Measurements from ENCODE around the gene GABRD. TPM values are rescaled to one million over a fixed set of nuclear protein-coding genes. Genes with fewer than 3 reads are reported as not detected.
"Not testable (repeated sequence)": the region's sequence is repeated elsewhere in the genome, so short reads cannot be mapped to it uniquely, and the experiment has no call there.

Gene GABRD
- total RNA-seq, 1 donor, result not detected

DNA sequence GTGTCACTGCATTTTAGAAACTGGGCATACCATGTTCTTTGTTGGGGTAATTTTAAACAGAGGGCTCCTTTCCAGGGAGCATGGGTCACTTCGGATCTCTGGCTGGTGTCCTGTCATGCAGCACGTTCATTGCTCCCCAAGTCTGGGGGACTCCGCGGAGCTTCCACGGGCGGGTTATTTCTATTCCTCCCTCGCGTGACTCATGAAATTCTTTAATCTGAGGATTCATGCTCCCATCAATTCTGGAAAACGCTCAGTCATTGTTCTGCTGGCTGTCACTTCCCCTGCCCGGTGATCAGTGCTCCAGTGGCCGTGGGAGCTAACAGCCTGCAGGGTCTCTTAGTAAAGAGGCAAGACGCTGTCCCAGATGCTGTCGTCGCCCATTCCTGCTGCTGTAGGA lies 43.6 kb upstream of the GABRD start:
- no peak overlapping the region for H3K4me2 ChIP-seq (ENCODE audit: insufficient read depth, low read length)
- no peaks in the 10 kb centered on the region for H3K9me3 ChIP-seq (ENCODE audit: low read depth, low read length)
- DNase-seq (ENCODE audit: insufficient read length, low spot score, missing footprints), result no peak
- H3K4me1 ChIP-seq (ENCODE audit: insufficient read depth, low read length), result no peaks in the 10 kb centered on the region
- TF ChIP-seq CTCF (IDR thresholded peaks at IDR 0.05; ENCODE audit: extremely low read depth, low read depth, low read length), result no peak
- H3K36me3 ChIP-seq (ENCODE audit: insufficient read depth, low read length), result no peaks in the 10 kb centered on the region
- no peaks in the 10 kb centered on the region for H4K20me1 ChIP-seq (ENCODE audit: insufficient read depth, low read length)
- H3K27ac ChIP-seq (ENCODE audit: low read depth, low read length), result no peak overlapping the region
- peaks cover 5% of the 10 kb centered on the region for H3K27me3 ChIP-seq (ENCODE audit: insufficient read depth, low read length)
- no peak overlapping the region for H2AFZ ChIP-seq (ENCODE audit: low read length)
- H3K79me2 ChIP-seq (ENCODE audit: insufficient read depth, low read length), result no peaks in the 10 kb centered on the region
- H3K4me3 ChIP-seq (ENCODE audit: insufficient read depth, low read length), result no peak overlapping the region

DNA sequence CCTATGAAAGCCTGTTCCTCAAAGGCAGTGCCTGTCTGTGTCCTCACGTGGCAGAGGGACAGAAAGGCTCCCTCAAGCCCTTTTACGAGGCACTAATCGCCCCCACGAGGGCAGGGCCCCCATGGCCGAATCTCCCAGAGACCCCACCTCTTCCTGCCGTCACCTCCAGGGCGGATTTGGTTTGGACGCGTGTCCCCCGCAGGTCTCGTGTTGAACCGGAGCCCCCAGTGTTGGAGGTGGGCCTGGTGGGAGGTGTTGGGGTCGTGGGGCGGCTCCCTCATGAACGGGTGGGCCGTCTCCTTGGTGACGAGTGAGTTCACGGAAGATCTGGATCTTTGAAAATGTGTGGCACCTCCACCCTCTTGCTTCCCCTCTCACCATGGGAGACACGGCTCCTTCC lies 43.1 kb upstream of the GABRD start:
- H3K4me2 ChIP-seq (ENCODE audit: insufficient read depth, low read length), result no peak overlapping the region
- H4K20me1 ChIP-seq (ENCODE audit: insufficient read depth, low read length), result no peaks in the 10 kb centered on the region
- DNase-seq (ENCODE audit: insufficient read length, low spot score, missing footprints), result no peak
- H3K27me3 ChIP-seq (ENCODE audit: insufficient read depth, low read length), result peaks cover 5% of the 10 kb centered on the region
- no peaks in the 10 kb centered on the region for H3K36me3 ChIP-seq (ENCODE audit: insufficient read depth, low read length)
- H3K4me1 ChIP-seq (ENCODE audit: insufficient read depth, low read length), result no peaks in the 10 kb centered on the region
- no peaks in the 10 kb centered on the region for H3K9me3 ChIP-seq (ENCODE audit: low read depth, low read length)
- TF ChIP-seq CTCF (IDR thresholded peaks at IDR 0.05; ENCODE audit: extremely low read depth, low read depth, low read length), result no peak
- H2AFZ ChIP-seq (ENCODE audit: low read length), result no peak overlapping the region
- H3K4me3 ChIP-seq (ENCODE audit: insufficient read depth, low read length), result no peak overlapping the region
- H3K79me2 ChIP-seq (ENCODE audit: insufficient read depth, low read length), result no peaks in the 10 kb centered on the region
- no peak overlapping the region for H3K27ac ChIP-seq (ENCODE audit: low read depth, low read length)

DNA sequence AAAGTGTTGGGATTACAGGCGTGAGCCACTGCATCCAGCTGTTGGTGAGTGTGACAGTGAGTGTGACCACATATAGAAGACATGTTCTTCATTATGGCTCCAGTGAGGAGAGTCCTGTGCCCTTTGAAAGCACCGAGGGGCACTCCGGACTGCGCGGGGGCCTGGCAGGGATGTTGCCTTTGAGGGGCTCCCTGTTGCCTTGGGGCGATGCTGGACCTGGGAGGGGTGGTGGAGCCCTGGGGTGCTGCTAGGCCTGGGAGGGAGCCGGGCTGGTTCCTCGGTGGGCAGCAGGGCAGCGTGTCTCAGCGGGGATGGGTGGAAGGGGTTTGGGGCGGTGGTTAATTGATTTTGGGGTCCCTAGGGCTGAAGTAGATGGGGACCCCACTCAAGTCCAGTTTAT lies 41.0 kb upstream of the GABRD start:
- Histone ChIP-seq H4K20me1 (ENCODE audit: insufficient read depth, low read length) (no peaks in the 10 kb centered on the region), H3K36me3 (ENCODE audit: insufficient read depth, low read length) (no peaks in the 10 kb centered on the region), H2AFZ (ENCODE audit: low read length) (no peak overlapping the region), H3K4me2 (ENCODE audit: insufficient read depth, low read length) (no peak overlapping the region), H3K9me3 (ENCODE audit: low read depth, low read length) (no peaks in the 10 kb centered on the region), H3K27ac (ENCODE audit: low read depth, low read length) (no peak overlapping the region), H3K4me3 (ENCODE audit: insufficient read depth, low read length) (no peak overlapping the region), H3K4me1 (ENCODE audit: insufficient read depth, low read length) (no peaks in the 10 kb centered on the region), H3K79me2 (ENCODE audit: insufficient read depth, low read length) (no peaks in the 10 kb centered on the region), H3K27me3 (ENCODE audit: insufficient read depth, low read length) (peaks cover 5% of the 10 kb centered on the region)
- TF ChIP-seq CTCF (IDR thresholded peaks at IDR 0.05; ENCODE audit: extremely low read depth, low read depth, low read length), result no peak
- DNase-seq (ENCODE audit: insufficient read length, low spot score, missing footprints), result no peak

DNA sequence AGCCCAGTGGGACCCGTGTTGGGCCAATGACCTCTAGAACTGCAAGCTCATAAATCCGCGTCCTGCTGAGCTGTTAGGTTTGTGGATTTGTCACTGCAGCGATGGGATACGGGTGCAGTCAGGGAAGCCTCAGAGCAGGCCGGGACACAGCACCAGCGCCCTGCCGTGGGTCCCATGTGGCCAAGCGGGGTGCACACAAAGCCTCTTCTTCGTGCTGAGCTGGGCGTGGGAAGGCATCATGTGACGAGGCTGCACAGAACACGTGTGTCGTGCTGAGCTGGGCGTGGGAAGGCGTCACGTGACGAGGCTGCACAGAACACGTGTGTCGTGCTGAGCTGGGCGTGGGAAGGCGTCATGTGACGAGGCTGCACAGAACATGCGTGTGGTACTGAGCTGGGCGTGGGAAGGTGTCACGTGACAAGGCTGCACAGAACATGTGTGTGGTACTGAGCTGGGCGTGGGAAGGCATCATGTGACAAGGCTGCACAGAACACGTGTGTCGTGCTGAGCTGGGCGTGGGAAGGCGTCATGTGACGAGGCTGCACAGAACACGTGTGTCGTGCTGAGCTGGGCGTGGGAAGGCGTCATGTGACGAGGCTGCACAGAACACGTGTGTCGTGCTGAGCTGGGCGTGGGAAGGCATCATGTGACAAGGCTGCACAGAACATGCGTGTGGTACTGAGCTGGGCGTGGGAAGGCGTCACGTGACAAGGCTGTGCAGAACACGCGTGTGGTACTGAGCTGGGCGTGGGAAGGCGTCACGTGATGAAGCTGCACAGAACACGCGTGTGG lies 40.3 kb upstream of the GABRD start:
- H3K36me3 ChIP-seq (ENCODE audit: insufficient read depth, low read length); H3K4me3 ChIP-seq (ENCODE audit: insufficient read depth, low read length); H3K4me1 ChIP-seq (ENCODE audit: insufficient read depth, low read length); H3K27me3 ChIP-seq (ENCODE audit: insufficient read depth, low read length); H3K9me3 ChIP-seq (ENCODE audit: low read depth, low read length); H4K20me1 ChIP-seq (ENCODE audit: insufficient read depth, low read length); H3K27ac ChIP-seq (ENCODE audit: low read depth, low read length); H3K4me2 ChIP-seq (ENCODE audit: insufficient read depth, low read length); H2AFZ ChIP-seq (ENCODE audit: low read length); H3K79me2 ChIP-seq (ENCODE audit: insufficient read depth, low read length); DNase-seq (ENCODE audit: insufficient read length, low spot score, missing footprints): not testable (repeated sequence)

All from osteoblast (primary cell).